ENCODE results near the gene OSBPL2.

Gene OSBPL2

GRCh38 chr20:62309198-62309944, 71.0 kb downstream of the OSBPL2 start:
- DNase-seq (ENCODE audit: low read depth in 2 of 3, low spot score in 1 of 3): no peak

- DNase-seq (ENCODE audit: low read depth in 2 of 3, low spot score in 1 of 3): no peak
These were observed 71.8 kb downstream of the OSBPL2 start for GRCh38 chr20:62309947-62310756.

GRCh38 chr20:62310757-62311121, 72.4 kb downstream of the OSBPL2 start:
- DNase-seq (ENCODE audit: low read depth in 2 of 3, low spot score in 1 of 3): no peak

GRCh38 chr20:62311150-62311549, 72.8 kb downstream of the OSBPL2 start:
- DNase-seq (ENCODE audit: low read depth in 2 of 3, low spot score in 1 of 3): no peak

GRCh38 chr20:62311832-62312661, 73.7 kb downstream of the OSBPL2 start:
- DNase-seq (ENCODE audit: low read depth in 2 of 3, low spot score in 1 of 3): no peak

- DNase-seq (ENCODE audit: low read depth in 2 of 3, low spot score in 1 of 3): no peak
These were observed 74.3 kb downstream of the OSBPL2 start for GRCh38 chr20:62312662-62312977.

- DNase-seq (ENCODE audit: low read depth in 2 of 3, low spot score in 1 of 3): no peak
These were observed 74.7 kb downstream of the OSBPL2 start for GRCh38 chr20:62313021-62313420.

- no peak for DNase-seq (ENCODE audit: low read depth in 2 of 3, low spot score in 1 of 3)
These were observed 75.4 kb downstream of the OSBPL2 start for GRCh38 chr20:62313460-62314338.

GRCh38 chr20:62314339-62314638, 76.0 kb downstream of the OSBPL2 start:
- DNase-seq (ENCODE audit: low read depth in 2 of 3, low spot score in 1 of 3): no peak

- no peak for DNase-seq (ENCODE audit: low read depth in 2 of 3, low spot score in 1 of 3)
These were observed 76.5 kb downstream of the OSBPL2 start for GRCh38 chr20:62314711-62315302.

- no peak for DNase-seq (ENCODE audit: low read depth in 2 of 3, low spot score in 1 of 3)
These were observed 77.5 kb downstream of the OSBPL2 start for GRCh38 chr20:62315773-62316172.

- no peak for DNase-seq (ENCODE audit: low read depth in 2 of 3, low spot score in 1 of 3)
These were observed 78.2 kb downstream of the OSBPL2 start for GRCh38 chr20:62316331-62317166.

GRCh38 chr20:62317167-62317655, 78.9 kb downstream of the OSBPL2 start:
- no peak for DNase-seq (ENCODE audit: low read depth in 2 of 3, low spot score in 1 of 3)

GRCh38 chr20:62318400-62319345, 80.4 kb downstream of the OSBPL2 start:
- DNase-seq (ENCODE audit: low read depth in 2 of 3, low spot score in 1 of 3): no peak

- no peak for DNase-seq (ENCODE audit: low read depth in 2 of 3, low spot score in 1 of 3)
These were observed 81.1 kb downstream of the OSBPL2 start for GRCh38 chr20:62319346-62319909.

GRCh38 chr20:62320581-62321354, 82.4 kb downstream of the OSBPL2 start:
- no peak for DNase-seq (ENCODE audit: low read depth in 2 of 3, low spot score in 1 of 3)

GRCh38 chr20:62321521-62321948, 83.2 kb downstream of the OSBPL2 start:
- peak in 1 of 3 donors; percentile 10 for DNase-seq (ENCODE audit: low read depth in 2 of 3, low spot score in 1 of 3)

All from stimulated activated CD4-positive, alpha-beta T cell treated with anti-CD3 and anti-CD28 coated beads, Interleukin-12 subunit alpha, Interleukin-12 subunit beta, amount 100 ng/mL, for 48 hours (primary cell).